GM23338 (cell line): ENCODE results near the gene ZMYND11. TPM values are rescaled to one million over a fixed set of nuclear protein-coding genes. Genes with fewer than 3 reads are reported as not detected.

Source experiments
- ATAC-seq: fragments of 200-7000 bp; cut with Tn5 transposase; 3 replicates; pipeline ENCODE4 v1.9.1; 2020
- DNase-seq: peaks from one replicate; pipeline ENCODE4 v3.0.0-alpha.2; 2015; ENCODE audit warnings: low spot score
- H2AFZ ChIP-seq: fragments of 200-600 bp; sonication (generic); 2 replicates; pipeline ENCODE4 v1.8.0; 2016; ENCODE audit warnings: antibody characterized with exemption, mild to moderate bottlenecking, moderate library complexity
- H3F3A ChIP-seq: fragments of 200-600 bp; sonication (generic); replicated peaks from 2 replicates; pipeline ENCODE4 v1.8.0; 2017; ENCODE audit warnings: antibody characterized with exemption, mixed run types, low read depth
- H3K27ac ChIP-seq: fragments of 200-600 bp; sonication (generic); 2 replicates; pipeline ENCODE4 v1.6.1; 2016; ENCODE audit warnings: low read depth
- H3K27me3 ChIP-seq: fragments of 200-600 bp; sonication (generic); 2 replicates; pipeline ENCODE4 v1.8.0; 2016; ENCODE audit warnings: mild to moderate bottlenecking, mixed run types, moderate library complexity; ENCODE audit not compliant: insufficient read depth
- H3K36me3 ChIP-seq: fragments of 200-600 bp; sonication (generic); 2 replicates; pipeline ENCODE4 v1.8.0; 2016; ENCODE audit warnings: mild to moderate bottlenecking; ENCODE audit not compliant: insufficient read depth
- H3K4me1 ChIP-seq: fragments of 200-600 bp; sonication (generic); 2 replicates; pipeline ENCODE4 v1.8.0; 2016; ENCODE audit warnings: mild to moderate bottlenecking, moderate library complexity; ENCODE audit not compliant: insufficient read depth
- H3K4me2 ChIP-seq: fragments of 200-600 bp; sonication (generic); 2 replicates; pipeline ENCODE4 v1.7.1; 2017; ENCODE audit warnings: mixed run types
- H3K4me3 ChIP-seq: fragments of 200-600 bp; sonication (generic); 2 replicates; pipeline ENCODE4 v1.6.1; 2016; ENCODE audit warnings: mixed run types
- H3K79me2 ChIP-seq: fragments of 200-600 bp; sonication (generic); replicated peaks from 2 replicates; pipeline ENCODE4 v1.8.0; 2017; ENCODE audit warnings: mild to moderate bottlenecking; ENCODE audit not compliant: insufficient read depth
- H3K9me2 ChIP-seq: fragments of 200-600 bp; sonication (generic); 2 replicates; pipeline ENCODE4 v1.8.0; 2017; ENCODE audit not compliant: insufficient read depth
- H4K20me1 ChIP-seq: fragments of 200-600 bp; sonication (generic); replicated peaks from 2 replicates; pipeline ENCODE4 v1.8.0; 2017; ENCODE audit warnings: mild to moderate bottlenecking; ENCODE audit not compliant: insufficient read depth
- H3K27ac Mint-ChIP-seq: 2 replicates; pipeline ENCODE4 v1.8.0; 2020; ENCODE audit warnings: inconsistent platforms, mild to moderate bottlenecking, moderate library complexity, mixed read lengths
- H3K27me3 Mint-ChIP-seq: 3 replicates; pipeline ENCODE4 v1.8.0; 2022; ENCODE audit warnings: low read depth, mild to moderate bottlenecking, moderate library complexity, mixed read lengths, inconsistent platforms; ENCODE audit not compliant: insufficient read depth, poor library complexity
- H3K36me3 Mint-ChIP-seq: 3 replicates; pipeline ENCODE4 v1.8.0; 2021; ENCODE audit warnings: low read depth, mild to moderate bottlenecking, inconsistent platforms, moderate library complexity, mixed read lengths
- H3K4me1 Mint-ChIP-seq: 3 replicates; pipeline ENCODE4 v1.8.0; 2020; ENCODE audit warnings: mild to moderate bottlenecking, inconsistent platforms, mixed read lengths
- H3K4me3 Mint-ChIP-seq: 3 replicates; pipeline ENCODE4 v1.8.0; 2021; ENCODE audit warnings: moderate library complexity, mild to moderate bottlenecking, inconsistent platforms, mixed read lengths
- H3K9me3 Mint-ChIP-seq: 3 replicates; pipeline ENCODE4 v1.8.0; 2020; ENCODE audit warnings: moderate library complexity, mild to moderate bottlenecking, inconsistent platforms, mixed read lengths
- CTCF ChIP-seq, 2 experiments: fragments of 200-600 bp in 1 of 2; sonication (generic) in 1 of 2; conservative IDR thresholded peaks; 2 replicates each; pipeline versions ENCODE4 v1.5.1 to v1.6.1; 2016 to 2017; ENCODE audit warnings: antibody characterized with exemption in 2 of 2, low read depth in 2 of 2, mild to moderate bottlenecking in 2 of 2, moderate library complexity in 1 of 2
- EZH2 ChIP-seq: fragments of 200-600 bp; sonication (generic); IDR thresholded peaks from one replicate; pipeline ENCODE4 v1.8.0; 2017; ENCODE audit warnings: antibody characterized with exemption, mild to moderate bottlenecking, low read depth; ENCODE audit not compliant: unreplicated experiment
- EZH2phosphoT487 ChIP-seq: fragments of 200-600 bp; sonication (generic); IDR thresholded peaks from one replicate; pipeline ENCODE4 v1.8.1; 2018; ENCODE audit warnings: antibody characterized with exemption; ENCODE audit not compliant: unreplicated experiment
- JUNB ChIP-seq: IDR thresholded peaks from one replicate; pipeline ENCODE4 v1.6.1; 2016; ENCODE audit warnings: antibody characterized with exemption; ENCODE audit not compliant: unreplicated experiment
- POLR2AphosphoS5 ChIP-seq: IDR thresholded peaks from 2 replicates; pipeline ENCODE4 v1.6.1; 2016; ENCODE audit warnings: antibody characterized with exemption, low read depth
- REST ChIP-seq: IDR thresholded peaks from one replicate; pipeline ENCODE4 v1.6.1; 2018; ENCODE audit warnings: antibody characterized with exemption; ENCODE audit not compliant: unreplicated experiment
- STAT1 ChIP-seq: IDR thresholded peaks from one replicate; pipeline ENCODE4 v1.6.1; 2016; ENCODE audit warnings: antibody characterized with exemption; ENCODE audit not compliant: unreplicated experiment
- ZNF114 ChIP-seq: fragments of 250-450 bp; sonication (Bioruptor Pico); IDR thresholded peaks from 2 replicates; pipeline ENCODE4 v1.5.0; 2020; ENCODE audit warnings: mild to moderate bottlenecking, moderate library complexity
- ZNF331 ChIP-seq: fragments of 250-450 bp; sonication (Bioruptor Pico); IDR thresholded peaks from 2 replicates; pipeline ENCODE4 v1.5.0; 2020; ENCODE audit warnings: low read depth, mild to moderate bottlenecking, moderate library complexity
- ZNF462 ChIP-seq: fragments of 250-450 bp; sonication (Bioruptor Pico); IDR thresholded peaks from 2 replicates; pipeline ENCODE4 v1.5.0; 2020; ENCODE audit warnings: mild to moderate bottlenecking, moderate library complexity
- polyA plus RNA-seq: library from polyadenylated mRNA; unstranded; fragments of >200 nt; fragmentation: Nextera tagmentation; extraction: Ambion mirVana; gene quantifications from 2 replicates; pipeline ENCODE4 v1.2.1, GENCODE V29; 2016
- total RNA-seq: library from RNA; depleted of rRNA; stranded (reverse); fragments of >200 nt; shearing (Covaris generic); gene quantifications from 2 replicates; pipeline ENCODE4 v1.2.3, GENCODE V29; 2014

The ZMYND11 gene
- total and polyA plus RNA-seq, 2 experiments from 2014 or later = 8.9 to 16.9 TPM

DNA sequence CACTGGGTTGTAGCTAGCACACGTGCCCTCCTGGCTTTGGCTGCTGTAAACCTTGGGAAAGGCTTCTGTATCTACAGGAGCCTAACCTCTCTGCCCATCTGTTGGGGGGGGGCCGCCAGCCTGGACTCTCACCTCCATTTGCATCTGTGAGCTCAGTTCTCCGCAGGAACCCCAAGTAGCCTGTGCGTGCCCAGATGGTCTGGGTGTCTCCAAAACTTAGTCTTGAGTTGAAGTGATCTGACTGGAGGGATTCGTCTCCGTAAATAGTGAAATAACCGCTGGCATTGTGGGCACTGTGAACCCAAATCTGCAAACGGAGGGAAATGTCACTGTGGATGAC, 147.9 kb downstream of the ZMYND11 start (continued):
- TF ChIP-seq ZNF462 (CRISPR knock-in tag) (no peak), EZH2 (no peak)

DNA sequence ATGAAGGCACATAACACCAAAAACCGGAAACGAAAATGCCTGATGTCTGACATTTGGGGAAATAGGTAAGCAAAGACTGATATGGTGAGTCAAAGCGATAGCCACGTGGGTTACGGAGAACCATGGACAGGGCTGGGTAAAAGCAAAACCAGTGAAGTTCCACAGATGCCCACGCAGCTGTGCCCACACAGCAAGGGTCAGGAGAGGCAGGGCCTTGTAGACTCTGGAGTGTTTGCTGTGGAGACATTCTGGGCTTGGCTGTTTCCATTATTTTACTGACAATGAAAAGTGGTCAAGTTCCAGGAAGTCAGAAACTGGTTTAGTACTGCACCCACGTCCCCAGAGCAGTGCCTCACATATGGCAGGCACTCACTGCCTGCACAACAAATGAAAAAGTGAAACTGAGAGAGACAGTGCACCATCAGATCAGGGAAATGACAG, 148.7 kb downstream of the ZMYND11 start:
- no peaks in the 10 kb centered on the region for H3K9me2 ChIP-seq
- no peak overlapping the region for H3K4me3 Mint-ChIP-seq
- H3K79me2 ChIP-seq = no peaks in the 10 kb centered on the region
- H3K4me2 ChIP-seq = no peak overlapping the region
- peaks cover 5% of the 10 kb centered on the region for H3K27me3 Mint-ChIP-seq
- no peaks in the 10 kb centered on the region for H3K9me3 Mint-ChIP-seq
- no peak overlapping the region for H2AFZ ChIP-seq
- no peaks in the 10 kb centered on the region for H4K20me1 ChIP-seq
- H3K4me1 Mint-ChIP-seq = peaks cover 10% of the 10 kb centered on the region
- no peaks in the 10 kb centered on the region for H3K27me3 ChIP-seq
- DNase-seq = no peak
- H3K36me3 Mint-ChIP-seq = peaks cover 9% of the 10 kb centered on the region
- no peak overlapping the region for H3K27ac ChIP-seq
- no peaks in the 10 kb centered on the region for H3F3A ChIP-seq
- no peak overlapping the region for H3K4me3 ChIP-seq
- no peaks in the 10 kb centered on the region for H3K36me3 ChIP-seq
- H3K4me1 ChIP-seq = no peaks in the 10 kb centered on the region
- H3K27ac Mint-ChIP-seq = no peak overlapping the region
- no peak for ATAC-seq
- TF ChIP-seq CTCF (conservative IDR thresholded peaks at IDR 0.05; ENCODE audit: low read depth in 2 of 2) = no peak
- no peak for TF ChIP-seq JUNB
- no peak for TF ChIP-seq EZH2
- TF ChIP-seq ZNF114 (CRISPR knock-in tag) = no peak
- TF ChIP-seq POLR2AphosphoS5 = no peak
- no peak for TF ChIP-seq STAT1
- no peak for TF ChIP-seq REST
- TF ChIP-seq EZH2phosphoT487 = no peak
- no peak for TF ChIP-seq ZNF331 (CRISPR knock-in tag)
